NT2/D1 (cell line): ENCODE results near the gene CNDP1.

ENCODE experiments used
- SUZ12 ChIP-seq: IDR thresholded peaks from 2 replicates; pipeline ENCODE4 v1.6.1; 2011; ENCODE audit not compliant: insufficient read length, insufficient read depth; ENCODE audit errors: extremely low read depth
- ZNF274 ChIP-seq: IDR thresholded peaks from 2 replicates; pipeline ENCODE4 v1.6.1; 2011; ENCODE audit warnings: mild to moderate bottlenecking, low read depth, low read length

DNA sequence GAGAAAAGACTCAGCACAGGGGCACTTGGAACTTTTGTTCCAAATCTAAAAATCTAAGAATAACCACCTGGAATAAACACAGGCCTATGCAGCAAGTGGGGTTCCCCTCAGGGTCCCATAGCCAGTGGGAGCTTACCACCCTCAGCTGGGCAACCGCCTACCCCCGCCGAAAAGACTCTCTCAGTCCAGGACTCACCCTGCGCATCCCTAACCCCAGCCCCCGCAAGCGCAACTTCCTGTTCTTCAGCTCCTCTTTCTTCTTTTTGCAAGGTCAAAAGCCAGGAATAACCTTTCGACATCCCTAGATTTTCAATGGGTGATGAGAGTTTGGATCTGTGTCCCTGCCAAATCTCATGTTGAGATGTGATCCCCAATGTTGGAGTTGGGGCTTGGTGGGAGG, 13.6 kb downstream of the CNDP1 start:
- no peak for TF ChIP-seq ZNF274
- TF ChIP-seq SUZ12, result no peak
